ENCODE data around the gene ZNF827.

The ZNF827 gene

GRCh38 chr4:145757188-145757587 is 181.4 kb downstream of the ZNF827 start:
- H3K9me3 ChIP-seq (ENCODE audit: insufficient read depth, low read length): no peaks in the 10 kb centered on the region
- H3K36me3 ChIP-seq (ENCODE audit: low read length): peaks cover 10% of the 10 kb centered on the region
- no peak for TF ChIP-seq EZH2phosphoT487 (conservative IDR thresholded peaks at IDR 0.05; ENCODE audit: low read length)
- TF ChIP-seq CTCF (IDR thresholded peaks at IDR 0.05; ENCODE audit: insufficient read depth, low read length, poor library complexity, severe bottlenecking): no peak
- H3K4me3 ChIP-seq (ENCODE audit: insufficient read depth, low read length, poor library complexity, severe bottlenecking): no peak overlapping the region
- no peak overlapping the region for H3K4me2 ChIP-seq (ENCODE audit: low read depth, low read length, poor library complexity, severe bottlenecking)
- H3K9ac ChIP-seq (ENCODE audit: low read length): no peak overlapping the region
- H3K79me2 ChIP-seq (ENCODE audit: insufficient read depth, low read length): no peaks in the 10 kb centered on the region
- H4K20me1 ChIP-seq (ENCODE audit: low read depth, low read length): peaks cover 3% of the 10 kb centered on the region; the same call in 1 of the 2 replicates
- no peaks in the 10 kb centered on the region for H3K27me3 ChIP-seq (ENCODE audit: low read length)
- H3K9me2 ChIP-seq (replicated peaks; ENCODE audit: insufficient read depth, low read length): no peaks in the 10 kb centered on the region
- H3F3A ChIP-seq (ENCODE audit: insufficient read depth): peaks cover 6% of the 10 kb centered on the region; the same call in 1 of the 2 replicates
- no peak overlapping the region for H3K27ac ChIP-seq (ENCODE audit: low read depth, low read length)
- H2AFZ ChIP-seq (ENCODE audit: low read depth, low read length, severe bottlenecking): no peak overlapping the region

- no peak overlapping the region for H3K4me2 ChIP-seq (ENCODE audit: low read depth, low read length, poor library complexity, severe bottlenecking)
- no peak overlapping the region for H3K4me3 ChIP-seq (ENCODE audit: insufficient read depth, low read length, poor library complexity, severe bottlenecking)
- TF ChIP-seq CTCF (IDR thresholded peaks at IDR 0.05; ENCODE audit: insufficient read depth, low read length, poor library complexity, severe bottlenecking) (no peak), EZH2phosphoT487 (conservative IDR thresholded peaks at IDR 0.05; ENCODE audit: low read length) (no peak)
- H3K79me2 ChIP-seq (ENCODE audit: insufficient read depth, low read length): no peaks in the 10 kb centered on the region
- no peaks in the 10 kb centered on the region for H3K27me3 ChIP-seq (ENCODE audit: low read length)
- H2AFZ ChIP-seq (ENCODE audit: low read depth, low read length, severe bottlenecking): no peak overlapping the region
- peaks cover 10% of the 10 kb centered on the region for H3K36me3 ChIP-seq (ENCODE audit: low read length)
- peaks cover 6% of the 10 kb centered on the region; the same call in 1 of the 2 replicates for H3F3A ChIP-seq (ENCODE audit: insufficient read depth)
- no peak overlapping the region for H3K27ac ChIP-seq (ENCODE audit: low read depth, low read length)
- H3K9me2 ChIP-seq (replicated peaks; ENCODE audit: insufficient read depth, low read length): no peaks in the 10 kb centered on the region
- no peak overlapping the region for H3K9ac ChIP-seq (ENCODE audit: low read length)
- no peaks in the 10 kb centered on the region for H3K9me3 ChIP-seq (ENCODE audit: insufficient read depth, low read length)
- peaks cover 3% of the 10 kb centered on the region; the same call in 1 of the 2 replicates for H4K20me1 ChIP-seq (ENCODE audit: low read depth, low read length)
Measured at GRCh38 chr4:145756244-145756643, 182.4 kb downstream of the ZNF827 start.

- Histone ChIP-seq H3K9me3 (ENCODE audit: insufficient read depth, low read length) (no peaks in the 10 kb centered on the region), H3K79me2 (ENCODE audit: insufficient read depth, low read length) (no peaks in the 10 kb centered on the region), H2AFZ (ENCODE audit: low read depth, low read length, severe bottlenecking) (no peak overlapping the region), H3K4me2 (ENCODE audit: low read depth, low read length, poor library complexity, severe bottlenecking) (no peak overlapping the region), H4K20me1 (ENCODE audit: low read depth, low read length) (peaks cover 3% of the 10 kb centered on the region; the same call in 1 of the 2 replicates), H3K27ac (ENCODE audit: low read depth, low read length) (no peak overlapping the region), H3K9ac (ENCODE audit: low read length) (no peak overlapping the region), H3K36me3 (ENCODE audit: low read length) (peaks cover 10% of the 10 kb centered on the region), H3F3A (ENCODE audit: insufficient read depth) (peaks cover 6% of the 10 kb centered on the region; the same call in 1 of the 2 replicates), H3K4me3 (ENCODE audit: insufficient read depth, low read length, poor library complexity, severe bottlenecking) (no peak overlapping the region), H3K27me3 (ENCODE audit: low read length) (no peaks in the 10 kb centered on the region), H3K9me2 (replicated peaks; ENCODE audit: insufficient read depth, low read length) (no peaks in the 10 kb centered on the region)
- no peak for TF ChIP-seq CTCF (IDR thresholded peaks at IDR 0.05; ENCODE audit: insufficient read depth, low read length, poor library complexity, severe bottlenecking)
- TF ChIP-seq EZH2phosphoT487 (conservative IDR thresholded peaks at IDR 0.05; ENCODE audit: low read length): no peak
Measured at GRCh38 chr4:145755802-145756201, 182.8 kb downstream of the ZNF827 start.
